ENCODE measurements around the gene CD22.
A peak's percentile ranks its signal among the peaks of the same experiment; 100 is the strongest.

CD22 gene

DNA sequence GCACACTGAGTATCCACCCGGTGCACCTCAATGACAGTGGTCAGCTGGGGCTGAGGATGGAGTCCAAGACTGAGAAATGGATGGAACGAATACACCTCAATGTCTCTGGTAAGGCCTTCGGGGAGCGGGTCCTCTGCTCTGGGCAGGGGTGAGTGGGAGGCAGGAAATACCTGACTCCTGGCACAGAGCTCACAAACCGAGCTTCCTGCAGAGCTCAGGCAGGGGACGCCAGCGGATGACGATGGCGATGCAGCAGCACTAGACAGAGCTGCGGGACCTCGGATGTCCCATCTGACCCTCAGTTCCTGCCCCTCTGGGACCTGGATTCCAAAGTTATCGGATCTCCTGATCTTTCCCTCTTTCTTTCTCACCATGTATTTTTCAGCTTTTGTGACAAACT lies 3.8 kb downstream of the CD22 start:
- DNase-seq: no peak
- intact Hi-C loops (cut with DNase I): no loop called here

DNA sequence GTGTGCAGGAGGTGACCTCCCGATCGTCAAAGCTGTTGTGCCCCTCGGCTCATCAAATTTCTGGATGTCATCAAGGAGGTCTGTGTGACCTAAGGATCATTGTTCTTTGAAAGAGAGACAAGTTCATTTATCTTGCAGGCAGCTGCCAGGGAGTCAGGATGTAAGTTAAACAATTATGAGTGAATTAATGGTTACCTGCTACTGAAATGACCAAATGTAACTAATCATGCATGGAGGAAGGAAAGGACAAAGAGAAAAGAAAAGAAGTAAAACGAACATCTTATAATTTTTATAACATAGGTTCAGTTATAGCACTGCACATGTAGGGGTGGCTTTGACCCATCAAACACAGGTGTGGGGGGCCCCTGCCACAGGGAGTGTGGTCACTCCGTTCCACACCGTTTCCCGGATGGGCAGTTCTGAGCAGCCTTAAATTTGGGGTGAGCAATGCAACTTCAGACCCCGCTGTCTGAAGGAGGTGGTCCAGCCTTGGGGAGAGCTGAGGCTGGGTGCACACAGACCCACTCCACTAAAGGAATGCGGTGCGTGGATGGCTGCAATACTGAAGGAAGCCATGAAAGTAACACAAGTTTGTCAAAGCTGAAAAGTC lies 5.3 kb downstream of the CD22 start:
- DNase-seq: no peak
- intact Hi-C loops (cut with DNase I): no loop called here

DNA sequence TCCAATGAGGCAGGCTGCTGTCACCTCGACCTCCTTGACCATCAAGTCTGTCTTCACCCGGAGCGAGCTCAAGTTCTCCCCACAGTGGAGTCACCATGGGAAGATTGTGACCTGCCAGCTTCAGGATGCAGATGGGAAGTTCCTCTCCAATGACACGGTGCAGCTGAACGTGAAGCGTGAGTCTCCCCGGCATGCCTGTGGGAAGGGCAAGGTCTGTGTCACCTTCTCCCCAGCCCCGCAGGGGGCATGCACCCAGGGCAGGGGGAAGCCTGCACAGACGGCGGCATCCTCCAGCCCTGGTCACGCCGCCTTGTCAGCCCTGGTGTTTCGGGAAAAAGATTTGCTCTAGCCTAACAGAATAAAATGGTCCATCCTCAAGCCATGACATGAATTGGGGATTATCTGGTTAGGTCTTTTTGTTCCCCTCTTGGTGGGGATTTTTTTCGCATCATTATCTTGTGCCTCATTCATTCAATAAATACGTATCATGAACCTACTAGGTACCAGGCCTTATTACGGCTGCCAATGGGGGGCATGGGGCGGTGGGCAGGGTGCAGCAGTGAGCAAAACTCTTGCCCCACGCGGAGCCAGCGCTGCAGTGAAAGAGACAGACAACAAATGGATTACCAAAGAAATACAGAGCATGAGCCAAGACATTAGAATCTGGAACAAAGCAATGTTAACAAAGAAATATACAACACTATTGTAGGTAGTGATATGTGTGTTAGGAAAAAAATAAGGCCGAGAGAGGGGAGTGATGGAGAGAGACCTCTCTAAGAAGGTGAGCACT lies 7.4 kb downstream of the CD22 start:
- intact Hi-C loops (cut with DNase I): no loop called here
- DNase-seq: no peak

DNA sequence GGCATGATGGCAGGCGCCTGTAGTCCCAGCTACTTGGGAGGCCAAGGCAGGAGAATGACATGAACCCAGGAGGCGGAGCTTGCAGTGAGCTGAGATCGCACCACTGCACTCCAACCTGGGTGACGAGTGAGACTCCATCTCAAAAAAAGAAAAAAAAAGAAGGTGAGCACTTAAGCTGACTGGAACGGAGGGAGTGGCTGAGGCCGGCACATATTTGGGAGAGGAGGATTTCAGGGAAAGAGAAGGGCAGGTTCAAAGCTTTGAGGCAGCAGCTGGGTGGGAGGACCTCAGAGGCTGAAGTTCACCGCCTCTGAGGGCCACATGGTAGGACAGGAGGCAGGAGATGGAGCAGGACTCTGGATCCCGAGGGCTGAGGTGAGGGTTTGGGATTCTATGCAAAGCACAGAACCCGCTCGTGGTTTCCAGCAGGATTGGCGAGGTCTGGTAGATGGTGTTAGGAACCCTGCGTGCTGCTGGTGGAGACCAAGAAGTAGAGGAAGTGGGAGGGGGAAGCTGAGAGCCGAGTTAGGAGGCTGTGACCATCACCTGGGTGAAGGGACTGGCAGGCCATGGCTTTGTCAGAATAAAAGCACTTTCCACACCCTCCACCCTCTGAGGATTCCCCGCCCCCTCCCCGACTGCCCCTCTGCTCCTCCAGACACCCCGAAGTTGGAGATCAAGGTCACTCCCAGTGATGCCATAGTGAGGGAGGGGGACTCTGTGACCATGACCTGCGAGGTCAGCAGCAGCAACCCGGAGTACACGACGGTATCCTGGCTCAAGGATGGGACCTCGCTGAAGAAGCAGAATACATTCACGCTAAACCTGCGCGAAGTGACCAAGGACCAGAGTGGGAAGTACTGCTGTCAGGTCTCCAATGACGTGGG lies 8.4 kb downstream of the CD22 start:
- intact Hi-C loops (cut with DNase I): no loop called here

DNA sequence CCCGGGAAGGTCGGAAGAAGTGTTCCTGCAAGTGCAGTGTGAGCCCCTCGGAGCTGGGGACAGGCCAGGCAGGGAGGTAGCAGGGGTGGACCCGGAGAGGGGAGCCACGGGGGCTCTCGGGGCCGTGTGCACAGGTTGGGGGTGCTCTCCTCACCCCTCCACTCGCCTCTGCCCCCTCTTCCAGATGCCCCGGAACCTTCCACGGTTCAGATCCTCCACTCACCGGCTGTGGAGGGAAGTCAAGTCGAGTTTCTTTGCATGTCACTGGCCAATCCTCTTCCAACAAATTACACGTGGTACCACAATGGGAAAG lies 9.0 kb downstream of the CD22 start:
- intact Hi-C loops (cut with DNase I): no loop called here
- no peak for DNase-seq

More for the DNA sequence above, 8.4 kb downstream of the CD22 start:
- DNase-seq: no peak

DNA sequence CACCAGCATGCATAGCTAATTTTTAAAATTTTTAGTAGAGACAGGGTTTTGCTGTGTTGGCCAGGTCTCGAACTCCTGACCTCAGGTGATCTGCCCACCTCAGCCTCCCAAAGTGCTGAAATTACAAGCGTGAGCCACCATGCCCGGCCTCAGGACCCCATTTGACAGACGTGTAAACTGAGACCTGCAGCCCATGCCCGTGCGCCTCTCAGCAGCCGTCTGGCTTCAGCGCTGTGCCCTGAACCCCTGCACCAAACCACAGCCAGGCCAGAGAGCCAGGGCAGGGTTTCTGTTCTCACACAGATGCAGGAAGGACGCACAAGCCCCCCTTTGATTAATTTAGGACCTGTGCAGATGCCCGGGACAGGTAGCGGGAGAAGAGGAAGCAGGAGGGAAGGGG lies 11.4 kb downstream of the CD22 start:
- peak in 1 of 42 donors; percentile 27 for DNase-seq
- intact Hi-C loops (cut with DNase I): loop anchor here (10.0 kb wide), 1 partner anchor 124 kb away; no protein-coding TSS in a partner anchor

DNA sequence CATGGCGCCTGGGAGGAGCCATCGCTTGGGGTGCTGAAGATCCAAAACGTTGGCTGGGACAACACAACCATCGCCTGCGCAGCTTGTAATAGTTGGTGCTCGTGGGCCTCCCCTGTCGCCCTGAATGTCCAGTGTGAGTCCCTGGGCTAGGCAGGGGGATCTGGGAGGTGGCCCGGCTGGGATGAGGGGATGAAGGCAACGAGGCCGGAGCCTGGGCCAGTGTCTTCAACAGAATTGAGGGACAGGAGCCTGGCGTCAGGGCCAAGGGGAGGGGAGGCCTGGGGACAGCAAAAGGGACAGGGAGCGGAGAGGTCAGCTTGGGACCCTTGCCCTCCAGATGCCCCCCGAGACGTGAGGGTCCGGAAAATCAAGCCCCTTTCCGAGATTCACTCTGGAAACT lies 12.0 kb downstream of the CD22 start:
- peak in 1 of 42 donors; percentile 20 for DNase-seq
- intact Hi-C loops (cut with DNase I): loop anchor here (10.0 kb wide), 1 partner anchor 124 kb away; no protein-coding TSS in a partner anchor

DNA sequence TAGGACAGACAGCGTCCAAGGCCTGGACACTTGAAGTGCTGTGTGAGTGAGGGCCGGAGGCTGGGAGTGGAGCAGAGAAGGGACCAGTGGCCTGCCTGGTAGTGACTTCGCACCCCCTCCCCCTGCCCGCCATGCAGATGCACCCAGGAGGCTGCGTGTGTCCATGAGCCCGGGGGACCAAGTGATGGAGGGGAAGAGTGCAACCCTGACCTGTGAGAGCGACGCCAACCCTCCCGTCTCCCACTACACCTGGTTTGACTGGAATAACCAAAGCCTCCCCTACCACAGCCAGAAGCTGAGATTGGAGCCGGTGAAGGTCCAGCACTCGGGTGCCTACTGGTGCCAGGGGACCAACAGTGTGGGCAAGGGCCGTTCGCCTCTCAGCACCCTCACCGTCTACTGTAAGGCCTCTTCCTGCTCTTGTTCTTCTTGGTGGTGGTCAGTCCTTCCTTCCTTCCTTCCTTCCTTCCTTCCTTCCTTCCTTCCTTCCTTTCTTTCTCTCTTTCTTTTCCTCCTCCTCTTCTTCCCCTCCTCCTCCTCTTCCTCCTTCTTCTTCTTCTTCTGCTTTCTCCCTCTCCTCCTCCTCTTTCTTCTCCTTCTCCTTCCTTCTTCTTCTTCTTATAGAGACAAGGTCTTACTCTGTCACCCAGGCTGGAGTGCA lies 12.7 kb downstream of the CD22 start:
- peak in 1 of 42 donors; percentile 25 for DNase-seq

DNA sequence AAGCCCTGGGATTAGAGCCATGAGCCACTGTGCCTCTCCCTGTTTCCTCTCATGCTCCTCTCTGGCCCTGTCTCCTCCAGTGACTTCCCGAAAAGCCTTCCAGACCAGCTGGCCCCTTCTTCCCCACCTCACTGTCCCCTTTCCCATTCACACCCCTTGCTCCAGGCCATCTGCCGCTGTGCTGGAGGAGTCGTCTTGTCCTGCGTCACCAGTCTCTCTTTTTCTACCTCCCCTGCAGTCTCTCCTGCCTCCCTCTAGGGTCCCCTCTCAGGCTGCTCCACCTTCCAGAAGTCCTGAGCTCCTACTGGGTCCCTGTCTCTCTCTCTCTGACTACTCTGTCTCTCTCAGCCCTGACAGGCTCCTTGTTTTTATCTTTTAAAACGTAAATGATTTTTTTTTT lies 13.4 kb downstream of the CD22 start:
- peak in 1 of 42 donors; percentile 21 for DNase-seq
- intact Hi-C loops (cut with DNase I): loop anchor here (10.0 kb wide), 1 partner anchor 122 kb away; no protein-coding TSS in a partner anchor

More for the DNA sequence above, 12.7 kb downstream of the CD22 start:
- intact Hi-C loops (cut with DNase I): loop anchor here (10.0 kb wide), 1 partner anchor 123 kb away; no protein-coding TSS in a partner anchor

DNA sequence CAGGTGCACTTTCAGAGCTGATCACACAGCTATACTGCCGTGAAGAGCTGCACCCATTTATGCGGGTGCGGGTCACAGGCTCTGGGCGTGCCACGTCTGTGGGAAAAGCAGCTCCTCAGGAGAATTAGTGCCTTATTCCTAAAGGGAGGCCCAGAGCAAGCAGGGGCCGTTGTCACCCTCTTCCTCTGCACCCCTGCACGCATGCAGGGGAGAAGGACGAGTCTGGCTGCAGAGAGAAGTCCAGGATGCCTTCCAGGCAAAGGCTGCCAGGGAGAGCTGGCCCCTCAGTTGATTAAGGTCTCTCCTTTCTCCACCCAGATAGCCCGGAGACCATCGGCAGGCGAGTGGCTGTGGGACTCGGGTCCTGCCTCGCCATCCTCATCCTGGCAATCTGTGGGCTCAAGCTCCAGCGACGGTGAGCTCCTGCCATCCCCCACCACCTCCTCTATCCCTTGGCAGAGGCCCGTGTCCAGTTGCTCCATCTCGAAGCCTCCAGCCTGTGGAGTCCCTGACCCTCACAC lies 15.6 kb downstream of the CD22 start:
- intact Hi-C loops (cut with DNase I): loop anchor here (10.0 kb wide), 1 partner anchor 120 kb away; no protein-coding TSS in a partner anchor
- DNase-seq: peak in 7 of 42 donors; percentile 1 to 32 (median 19)

DNA sequence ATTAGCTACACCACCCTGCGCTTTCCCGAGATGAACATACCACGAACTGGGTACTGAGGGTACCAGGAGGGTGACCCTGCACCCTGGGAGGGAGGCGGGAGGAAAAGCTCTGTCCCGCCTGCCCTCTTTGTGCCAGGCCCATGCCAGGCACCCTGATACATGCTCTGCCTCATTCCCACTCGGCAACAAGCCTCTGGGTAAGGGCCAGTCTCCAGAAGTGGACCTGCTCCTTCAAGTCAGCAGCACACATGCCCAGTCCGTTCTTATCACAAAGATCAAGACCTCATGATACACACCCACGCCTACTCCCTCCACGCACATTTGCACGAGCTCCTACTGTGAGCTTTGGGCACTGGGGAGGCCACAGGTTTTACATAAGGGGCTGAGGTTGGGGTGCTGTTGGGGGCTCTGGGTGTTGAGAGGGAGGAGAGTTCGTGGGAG lies 16.7 kb downstream of the CD22 start:
- DNase-seq: peak in 6 of 42 donors; percentile 2 to 33 (median 22)
- intact Hi-C loops (cut with DNase I): loop anchor here (10.0 kb wide), 1 partner anchor 119 kb away; no protein-coding TSS in a partner anchor

DNA sequence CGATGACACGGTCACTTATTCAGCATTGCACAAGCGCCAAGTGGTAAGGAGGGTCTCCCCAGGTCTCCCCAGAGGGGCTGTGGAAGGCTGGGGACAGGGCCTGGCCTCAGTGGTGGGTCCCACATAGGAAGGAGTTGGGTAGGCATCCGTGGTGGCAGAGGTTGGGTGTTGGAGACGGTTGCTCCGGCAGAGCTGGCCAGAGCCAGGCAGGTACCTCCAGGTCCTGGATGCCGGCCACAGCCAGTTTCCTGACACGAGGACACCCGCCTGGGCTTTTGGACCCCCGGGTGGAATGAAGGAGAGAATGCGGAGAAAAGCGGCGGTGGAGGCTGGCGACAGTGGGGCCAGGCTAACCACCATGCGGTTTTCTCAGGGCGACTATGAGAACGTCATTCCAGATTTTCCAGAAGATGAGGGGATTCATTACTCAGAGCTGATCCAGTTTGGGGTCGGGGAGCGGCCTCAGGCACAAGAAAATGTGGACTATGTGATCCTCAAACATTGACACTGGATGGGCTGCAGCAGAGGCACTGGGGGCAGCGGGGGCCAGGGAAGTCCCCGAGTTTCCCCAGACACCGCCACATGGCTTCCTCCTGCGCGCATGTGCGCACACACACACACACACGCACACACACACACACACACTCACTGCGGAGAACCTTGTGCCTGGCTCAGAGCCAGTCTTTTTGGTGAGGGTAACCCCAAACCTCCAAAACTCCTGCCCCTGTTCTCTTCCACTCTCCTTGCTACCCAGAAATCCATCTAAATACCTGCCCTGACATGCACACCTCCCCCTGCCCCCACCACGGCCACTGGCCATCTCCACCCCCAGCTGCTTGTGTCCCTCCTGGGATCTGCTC lies 17.4 kb downstream of the CD22 start:
- intact Hi-C loops (cut with DNase I): loop anchor here (10.0 kb wide), 1 partner anchor 118 kb away; no protein-coding TSS in a partner anchor
- peak in 7 of 42 donors; percentile 9 to 49 (median 36) for DNase-seq

DNA sequence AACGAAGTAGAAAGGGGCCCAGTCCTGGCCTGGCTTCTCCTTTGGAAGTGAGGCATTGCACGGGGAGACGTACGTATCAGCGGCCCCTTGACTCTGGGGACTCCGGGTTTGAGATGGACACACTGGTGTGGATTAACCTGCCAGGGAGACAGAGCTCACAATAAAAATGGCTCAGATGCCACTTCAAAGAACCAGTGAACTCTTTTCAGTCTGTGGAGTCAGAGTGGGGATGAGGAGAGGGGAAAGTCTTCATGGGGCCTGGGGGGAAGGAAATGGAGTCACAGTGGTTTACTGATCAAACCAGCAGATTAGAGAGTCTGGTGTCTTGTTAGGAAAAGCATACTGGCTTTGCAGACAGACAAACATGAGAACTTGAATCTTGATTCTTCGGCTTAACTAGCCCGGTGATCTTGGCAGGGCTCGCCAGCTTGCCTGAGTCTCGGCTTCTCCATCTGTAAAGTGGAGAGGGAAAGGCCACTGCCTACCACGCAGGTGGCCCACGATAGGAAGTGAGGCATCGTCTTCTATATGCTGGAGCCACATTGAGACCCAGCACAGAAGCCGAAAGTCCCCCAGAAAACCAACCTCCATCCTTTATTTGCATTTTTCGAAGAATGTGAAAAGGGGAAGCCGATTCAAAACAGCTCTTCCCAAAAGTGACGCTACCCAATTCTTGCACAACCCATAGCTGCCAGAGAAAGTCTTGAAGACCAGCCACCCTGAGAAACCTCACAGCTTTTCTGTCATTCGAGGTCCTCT lies 18.4 kb downstream of the CD22 start, which contains the start of gene FFAR1:
Gene FFAR1, plus strand, starts transcription at position 732 of the 759 bp plus-strand sequence. CDS start 3,650 bp downstream, outside the sequence.
- intact Hi-C loops (cut with DNase I): loop anchor here (10.0 kb wide), 1 partner anchor 117 kb away; no protein-coding TSS in a partner anchor
- peak in 14 of 42 donors; percentile 10 to 44 (median 28) for DNase-seq

DNA sequence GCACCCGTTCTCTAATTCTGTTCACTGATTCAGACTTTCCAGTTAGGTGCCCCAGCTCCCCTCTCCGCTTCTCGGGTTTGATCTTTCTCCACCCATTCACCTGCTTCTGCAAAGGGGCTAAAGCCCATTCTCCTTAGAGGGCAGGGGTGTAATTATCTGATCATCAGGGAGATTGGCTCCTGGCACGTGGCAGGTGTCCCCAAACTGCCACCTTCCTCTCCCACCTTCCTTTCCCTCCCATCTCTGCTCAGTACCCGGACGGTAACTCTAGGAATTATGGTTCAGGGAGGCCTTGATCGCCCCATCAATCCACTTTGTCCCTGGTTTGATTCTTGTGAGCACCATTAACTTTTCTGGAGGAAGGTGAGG lies 18.9 kb downstream of the CD22 start:
- DNase-seq: peak in 1 of 42 donors; percentile 21
- intact Hi-C loops (cut with DNase I): loop anchor here (10.0 kb wide), 1 partner anchor 117 kb away; no protein-coding TSS in a partner anchor

DNA sequence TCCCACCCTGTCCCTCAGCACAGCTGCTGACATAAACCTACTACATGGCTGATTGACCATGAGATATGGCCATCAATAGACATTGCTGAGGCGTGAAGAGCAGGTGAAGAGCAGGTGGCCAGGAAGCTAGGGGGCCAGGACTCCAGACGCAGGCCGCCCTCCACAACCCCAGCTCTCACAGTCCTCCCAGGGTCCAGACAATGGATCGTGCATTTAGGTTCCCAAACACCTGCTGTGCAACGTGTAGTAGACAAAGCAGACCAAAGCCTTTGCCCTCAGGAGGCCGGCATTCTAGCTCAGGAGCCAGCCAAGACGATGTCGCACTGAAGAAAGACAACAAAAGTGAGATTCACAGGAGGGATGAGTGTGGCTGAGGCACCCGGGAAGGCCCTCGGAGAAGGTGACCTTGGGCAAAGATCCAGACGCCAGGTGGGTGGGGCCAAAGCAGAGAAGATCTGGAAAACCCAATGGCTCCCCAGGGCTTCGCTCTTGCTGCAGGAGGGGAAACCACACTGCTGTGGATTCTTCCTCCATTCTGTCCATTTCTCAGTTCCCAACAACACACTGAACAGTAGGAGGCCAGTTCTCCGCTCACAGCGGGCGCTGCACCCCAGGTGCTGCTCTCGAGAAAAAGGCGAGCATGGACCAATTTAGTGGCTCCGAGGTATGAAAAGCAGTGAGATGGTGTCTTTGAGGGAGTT lies 20.1 kb downstream of the CD22 start:
- intact Hi-C loops (cut with DNase I): loop anchor here (10.0 kb wide), 1 partner anchor 116 kb away; no protein-coding TSS in a partner anchor
- DNase-seq: peak in 6 of 42 donors; percentile 8 to 44 (median 34)
